ENCODE measurements around the gene TMEM179B.

Gene TMEM179B

GRCh38 chr11:62835336-62835735, 48.1 kb downstream of the TMEM179B start:
- DNase-seq (ENCODE audit: low read depth): no peak
- TF ChIP-seq CTCF (IDR thresholded peaks at IDR 0.05; ENCODE audit: low read depth, low read length, missing control alignments): no peak
- H3K4me3 ChIP-seq (ENCODE audit: low read depth, low read length): no peak overlapping the region

- H3K4me3 ChIP-seq (ENCODE audit: low read depth, low read length): peak within 1 kb of the TSS; percentile 89
- peak; percentile 94 for DNase-seq (ENCODE audit: low read depth)
- TF ChIP-seq CTCF (IDR thresholded peaks at IDR 0.05; ENCODE audit: low read depth, low read length, missing control alignments): no peak
Observed at GRCh38 chr11:62839050-62839945, 52.1 kb downstream of the TMEM179B start, which contains the start of gene WDR74. Gene WDR74 (minus strand): TSS chr11:62839590. CDS start chr11:62839570, 20 bp downstream.
